Measurements from ENCODE around the gene FOXP1. TPM values are rescaled to one million over a fixed set of nuclear protein-coding genes. Genes with fewer than 3 reads are reported as not detected.

FOXP1 gene
- total RNA-seq, 4 donors from 2014 or later = 13.2 to 46.6 (median 29.2) TPM

GRCh38 chr3:71559021-71559420 lies 24.5 kb downstream of the FOXP1 start:
- H3K36me3 ChIP-seq = no peaks in the 10 kb centered on the region
- H3K27me3 ChIP-seq = no peaks in the 10 kb centered on the region
- H3K9me3 ChIP-seq = no peaks in the 10 kb centered on the region
- in situ Hi-C loops (cut with MboI; ENCODE audit: low sequenced_read_pairs in 4 of 4) (no loop called here), intact Hi-C loops (cut with DNase I; ENCODE audit: low total_unique reads) (no loop called here)
- peaks cover 0 to 2% of the 10 kb centered on the region in 2 donors for H3K4me1 ChIP-seq
- no peak for ATAC-seq
- TF ChIP-seq POLR2A (IDR thresholded peaks at IDR 0.05) (no peak), CTCF (IDR thresholded peaks at IDR 0.05 in 4 of 5, conservative IDR thresholded peaks at IDR 0.05 in 1 of 5) (no peak)
- no peak overlapping the region for H3K27ac ChIP-seq
- H3K4me3 ChIP-seq = no peak overlapping the region
- no peak for DNase-seq

- in situ Hi-C loops (cut with MboI; ENCODE audit: low sequenced_read_pairs in 4 of 4) (no loop called here), intact Hi-C loops (cut with DNase I; ENCODE audit: low total_unique reads) (no loop called here)
- Histone ChIP-seq H3K4me1 (no peaks in the 10 kb centered on the region), H3K27ac (no peak overlapping the region), H3K4me3 (no peak overlapping the region), H3K36me3 (no peaks in the 10 kb centered on the region), H3K9me3 (no peaks in the 10 kb centered on the region), H3K27me3 (no peaks in the 10 kb centered on the region)
- ATAC-seq (no peak), DNase-seq (no peak)
- TF ChIP-seq POLR2A (IDR thresholded peaks at IDR 0.05) (no peak), CTCF (IDR thresholded peaks at IDR 0.05 in 4 of 5, conservative IDR thresholded peaks at IDR 0.05 in 1 of 5) (no peak)
These were observed 28.9 kb downstream of the FOXP1 start for GRCh38 chr3:71554649-71555048.

GRCh38 chr3:71551311-71551919 lies 32.1 kb downstream of the FOXP1 start:
- no peak overlapping the region for H3K4me3 ChIP-seq
- no peak for TF ChIP-seq CTCF (IDR thresholded peaks at IDR 0.05 in 4 of 5, conservative IDR thresholded peaks at IDR 0.05 in 1 of 5)
- TF ChIP-seq POLR2A (IDR thresholded peaks at IDR 0.05) = no peak
- H3K27me3 ChIP-seq = no peaks in the 10 kb centered on the region
- H3K4me1 ChIP-seq = no peaks in the 10 kb centered on the region
- intact Hi-C loops (cut with DNase I; ENCODE audit: low total_unique reads) (no loop called here), in situ Hi-C loops (cut with MboI; ENCODE audit: low sequenced_read_pairs in 4 of 4) (no loop called here)
- no peaks in the 10 kb centered on the region for H3K36me3 ChIP-seq
- no peak for ATAC-seq
- H3K9me3 ChIP-seq = no peaks in the 10 kb centered on the region
- DNase-seq = no peak
- H3K27ac ChIP-seq = no peak overlapping the region

- no peak for TF ChIP-seq CTCF (IDR thresholded peaks at IDR 0.05 in 4 of 5, conservative IDR thresholded peaks at IDR 0.05 in 1 of 5)
- Histone ChIP-seq H3K36me3 (no peaks in the 10 kb centered on the region), H3K27ac (no peak overlapping the region), H3K27me3 (no peaks in the 10 kb centered on the region), H3K4me3 (no peak overlapping the region), H3K4me1 (no peaks in the 10 kb centered on the region), H3K9me3 (no peaks in the 10 kb centered on the region)
- in situ Hi-C loops (cut with MboI; ENCODE audit: low sequenced_read_pairs in 4 of 4) = no loop called here
- ATAC-seq = no peak
- intact Hi-C loops (cut with DNase I; ENCODE audit: low total_unique reads) = no loop called here
- no peak for DNase-seq
These were observed 33.6 kb downstream of the FOXP1 start for GRCh38 chr3:71549951-71550350.
